Measurements from ENCODE around the gene PLCB4.

PLCB4 gene

DNA sequence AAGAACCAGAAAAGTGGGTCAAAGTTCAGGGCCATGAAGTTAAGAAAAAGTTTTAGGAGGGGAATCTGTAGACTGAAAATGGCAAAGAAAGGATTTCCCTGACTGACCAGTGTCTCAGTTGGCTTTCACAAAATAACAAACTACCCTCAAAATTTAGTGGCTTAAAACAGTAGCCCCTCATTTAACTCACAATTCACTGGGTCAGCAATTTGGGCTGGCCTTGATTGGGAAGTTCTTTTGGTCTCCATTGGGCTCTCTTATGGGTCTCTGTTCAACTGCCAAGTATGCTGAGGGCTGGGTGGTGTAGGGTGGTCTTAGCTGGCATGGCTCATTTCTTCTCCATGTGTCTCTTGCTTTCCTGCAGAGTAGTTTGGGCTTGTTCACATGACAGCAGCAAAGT lies 161.5 kb downstream of the PLCB4 start:
- DNase-seq = no peak

DNA sequence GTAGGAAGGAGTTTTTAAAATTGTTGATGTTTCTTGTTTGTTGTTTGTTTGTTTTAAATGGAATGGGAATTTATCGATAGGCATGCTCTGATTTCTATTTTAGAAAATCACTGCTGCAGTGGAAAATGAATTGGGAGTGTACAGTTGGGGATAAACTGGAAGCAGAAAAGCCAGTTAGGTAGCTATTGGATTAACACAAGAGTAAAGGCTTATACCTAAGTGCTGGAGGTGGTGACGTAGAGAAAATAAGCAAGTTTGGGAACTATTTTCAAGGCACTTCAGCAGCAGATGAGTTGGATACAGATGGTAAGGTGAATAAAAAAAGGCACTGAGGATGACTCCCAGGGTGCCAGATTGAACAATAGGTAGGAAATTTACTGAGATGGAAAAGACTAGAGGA lies 164.9 kb downstream of the PLCB4 start:
- no peak for DNase-seq

DNA sequence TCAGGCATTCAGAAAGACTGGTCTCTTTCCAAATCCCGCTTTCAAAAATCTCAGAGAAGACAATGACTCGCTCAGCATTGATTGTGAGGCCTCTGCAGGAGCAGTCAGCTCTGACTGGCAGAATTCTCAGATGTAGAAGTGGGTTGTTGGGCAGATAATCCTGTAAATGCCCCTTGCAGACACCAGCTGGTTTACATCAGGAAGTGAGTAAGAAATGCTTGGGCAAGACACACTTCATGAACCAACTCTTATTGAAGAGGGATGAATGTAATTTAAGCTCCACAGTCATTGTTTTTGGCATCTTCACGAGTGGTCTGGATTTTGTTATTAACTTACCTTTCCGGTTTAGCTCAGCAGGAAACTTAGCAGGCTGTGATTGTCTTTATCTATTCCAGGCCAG lies 166.6 kb downstream of the PLCB4 start:
- DNase-seq = no peak

DNA sequence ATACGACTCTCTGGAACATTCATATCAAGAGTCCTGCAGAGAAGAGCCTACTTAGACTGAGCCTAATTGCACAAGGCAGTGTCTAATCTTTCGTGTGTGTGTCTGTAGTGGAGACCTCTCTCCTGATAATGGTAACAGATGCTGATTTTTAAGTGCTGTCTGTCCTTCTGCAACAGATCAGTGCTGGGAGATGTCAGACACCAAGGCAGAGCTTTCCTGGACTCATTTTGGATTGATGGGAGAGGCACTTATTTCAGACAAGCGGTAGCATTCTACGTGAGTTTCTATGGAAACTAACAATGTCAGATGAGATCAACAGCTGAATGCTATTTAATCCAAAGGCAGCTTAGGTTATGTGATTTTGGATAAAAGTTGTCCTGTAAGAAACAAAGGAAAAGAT lies 167.6 kb downstream of the PLCB4 start:
- no peak for DNase-seq

DNA sequence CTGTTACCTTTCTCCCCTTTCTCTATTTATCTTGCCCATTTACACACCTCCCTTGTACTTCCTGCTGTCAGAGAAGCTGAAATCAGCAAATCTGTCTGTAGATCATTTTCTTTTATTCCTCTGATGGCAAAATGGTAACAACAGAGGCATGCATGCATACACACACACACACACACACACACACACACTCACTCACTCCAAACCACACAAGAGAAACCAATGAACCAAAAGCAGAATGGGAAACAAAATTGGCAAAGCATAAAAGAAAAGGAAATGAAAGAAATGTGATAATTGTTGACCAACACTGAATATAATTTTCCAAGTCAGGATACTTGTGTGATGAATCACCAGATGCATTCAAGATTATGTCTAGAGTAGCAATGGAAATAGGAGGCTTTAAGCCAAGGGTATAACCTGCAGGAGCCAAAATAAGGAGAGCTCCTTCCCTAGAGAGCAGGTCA lies 172.4 kb downstream of the PLCB4 start:
- no peak for DNase-seq

DNA sequence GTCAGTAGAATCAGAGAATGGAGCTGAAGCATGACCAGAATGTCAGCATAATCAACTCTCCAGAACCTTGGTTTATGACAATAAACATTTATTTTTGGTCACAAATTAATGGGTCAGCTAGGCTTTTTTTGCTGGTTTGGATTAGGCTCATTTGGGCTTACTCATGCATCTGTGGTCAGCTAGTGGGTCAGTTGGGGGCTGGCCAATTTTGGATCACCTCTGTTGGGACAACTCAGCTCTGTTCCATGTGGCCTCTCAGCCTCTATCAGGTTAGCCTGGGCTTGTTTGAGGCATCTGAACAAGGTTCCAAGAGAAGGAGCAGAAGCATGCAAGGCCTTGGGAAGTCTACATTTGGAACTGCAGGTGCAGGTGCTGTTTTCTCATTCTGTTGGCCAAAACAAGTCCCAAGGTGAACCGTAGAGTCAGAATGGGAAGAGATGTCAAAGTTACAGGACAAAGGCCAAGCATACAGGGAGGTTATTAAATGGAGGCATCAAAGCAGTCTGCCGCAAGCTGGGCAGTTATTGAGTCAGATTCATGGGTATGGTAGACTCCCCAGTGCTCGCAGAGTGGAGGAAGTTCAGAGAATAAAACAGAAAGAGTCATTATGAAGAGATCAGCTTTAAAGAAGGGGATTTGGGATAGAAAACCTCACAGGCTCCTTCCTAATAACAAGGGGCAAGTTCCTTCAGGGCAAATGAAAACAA lies 173.0 kb downstream of the PLCB4 start:
- no peak for DNase-seq

DNA sequence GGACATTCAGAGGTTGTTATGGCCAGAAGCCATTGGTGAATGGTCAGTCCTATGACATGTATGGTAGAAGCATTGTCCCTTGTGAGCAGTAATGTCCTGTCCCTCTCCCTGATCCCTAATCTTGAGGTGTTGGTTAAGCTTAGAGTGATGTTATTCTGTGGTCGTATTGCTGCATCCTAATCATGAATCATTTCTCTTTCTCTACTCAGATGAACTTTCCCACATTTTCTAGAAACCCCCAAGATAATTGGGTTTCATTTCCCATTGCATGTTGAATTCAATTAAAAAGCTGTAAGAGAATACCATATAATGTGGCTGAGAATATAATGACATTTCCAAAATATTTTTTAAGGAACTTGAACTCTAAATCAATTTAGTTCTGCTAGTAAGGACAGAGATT lies 175.1 kb downstream of the PLCB4 start:
- no peak for DNase-seq

DNA sequence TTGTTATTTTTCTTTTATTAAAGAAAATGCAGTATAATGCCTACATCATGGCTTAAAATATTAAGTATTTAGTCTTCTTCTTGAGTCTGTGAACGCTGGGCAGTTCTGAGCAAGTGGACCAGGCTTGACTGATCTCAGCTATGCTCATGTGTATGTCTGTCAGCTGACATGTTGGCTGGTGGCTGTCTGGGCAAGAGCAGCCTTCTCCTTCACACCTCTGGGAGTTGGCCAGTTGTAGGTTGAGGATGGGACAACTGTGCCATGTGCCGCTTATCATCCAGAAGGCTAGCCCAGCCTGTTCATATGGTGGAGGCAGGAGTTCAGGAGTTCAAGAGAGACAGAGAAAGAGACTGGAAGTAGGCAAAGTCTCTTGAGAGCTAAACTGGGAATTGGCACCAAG lies 175.9 kb downstream of the PLCB4 start:
- no peak for DNase-seq

DNA sequence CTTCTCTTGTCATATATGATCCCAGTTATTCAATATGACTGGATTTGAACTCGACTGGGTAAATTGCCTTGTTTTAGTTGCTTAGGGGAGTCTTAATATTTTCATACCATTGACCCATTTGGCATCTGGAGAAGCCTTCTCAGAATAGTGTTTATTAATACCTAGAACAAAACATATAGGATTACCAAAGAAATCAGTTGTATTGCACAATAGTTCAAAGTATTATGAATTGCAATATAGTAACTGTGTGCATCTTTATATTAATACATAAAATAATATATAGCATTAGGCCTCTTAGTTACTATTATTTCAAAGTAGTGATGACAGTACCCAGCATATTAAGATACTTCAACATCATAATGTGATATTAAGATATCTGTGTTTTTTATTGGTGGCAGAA lies 177.8 kb downstream of the PLCB4 start:
- no peak for DNase-seq

DNA sequence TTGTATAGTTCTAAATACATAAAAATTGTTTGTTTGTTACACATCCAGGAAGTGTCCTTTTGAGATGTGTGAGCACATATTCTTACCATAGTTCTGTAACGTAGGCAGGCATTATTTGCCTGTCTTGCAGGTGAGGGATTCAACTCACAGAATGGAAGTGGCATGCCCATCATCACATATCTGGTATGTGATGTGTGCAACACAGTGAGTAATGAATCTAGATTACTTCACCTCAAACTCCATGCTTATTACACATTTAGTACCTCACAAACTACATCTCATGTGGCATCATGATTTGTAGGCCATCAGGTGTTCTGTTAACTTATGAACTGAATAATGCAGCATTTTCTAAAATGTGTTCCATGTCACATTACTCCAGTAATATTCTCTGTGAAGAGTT lies 181.6 kb downstream of the PLCB4 start:
- DNase-seq = no peak

DNA sequence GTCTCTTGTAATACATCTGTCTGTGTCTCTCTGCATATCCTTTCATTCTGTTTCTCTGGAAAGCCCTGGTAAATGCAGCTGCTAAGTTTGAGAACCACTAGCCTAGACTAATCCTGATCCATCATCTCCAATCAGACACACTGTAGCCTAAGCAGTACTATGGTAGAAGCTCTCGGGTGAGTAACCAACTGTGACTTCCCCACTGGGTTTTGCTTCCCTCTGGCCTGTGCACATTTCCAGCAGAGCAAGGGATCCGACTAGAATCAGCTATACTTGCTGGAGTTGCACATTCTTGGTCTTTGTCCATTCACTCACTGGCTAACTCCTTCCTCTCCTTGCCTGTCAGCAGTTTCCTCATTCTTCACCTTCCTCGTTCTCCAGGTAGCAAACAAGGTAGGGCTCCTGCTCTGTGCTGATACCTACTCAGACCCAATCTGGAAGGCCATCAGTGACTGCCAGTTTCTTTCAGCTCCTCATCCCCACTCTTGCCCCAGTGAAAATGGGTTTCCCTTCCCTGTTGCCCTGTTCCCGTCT lies 184.2 kb downstream of the PLCB4 start:
- no peak for DNase-seq

DNA sequence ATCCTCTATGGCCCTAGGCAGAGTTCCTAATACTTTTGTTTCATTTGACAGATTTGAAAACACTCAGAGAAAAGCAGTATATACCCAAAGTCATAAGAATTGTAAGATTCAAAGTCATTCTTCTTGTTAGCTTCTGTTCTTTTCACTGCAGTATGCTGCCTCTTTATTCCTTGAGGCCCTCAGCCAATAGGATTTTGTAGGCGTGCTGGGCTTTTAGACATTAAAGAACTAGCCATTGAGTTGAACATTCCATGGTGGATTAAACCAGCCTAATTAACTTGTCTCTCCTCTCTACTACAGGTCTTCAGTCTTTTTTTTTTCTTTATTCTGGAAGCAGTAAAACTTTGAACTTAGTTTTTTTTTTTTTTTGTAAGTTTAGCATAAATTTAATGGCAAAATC lies 186.3 kb downstream of the PLCB4 start:
- no peak for DNase-seq

DNA sequence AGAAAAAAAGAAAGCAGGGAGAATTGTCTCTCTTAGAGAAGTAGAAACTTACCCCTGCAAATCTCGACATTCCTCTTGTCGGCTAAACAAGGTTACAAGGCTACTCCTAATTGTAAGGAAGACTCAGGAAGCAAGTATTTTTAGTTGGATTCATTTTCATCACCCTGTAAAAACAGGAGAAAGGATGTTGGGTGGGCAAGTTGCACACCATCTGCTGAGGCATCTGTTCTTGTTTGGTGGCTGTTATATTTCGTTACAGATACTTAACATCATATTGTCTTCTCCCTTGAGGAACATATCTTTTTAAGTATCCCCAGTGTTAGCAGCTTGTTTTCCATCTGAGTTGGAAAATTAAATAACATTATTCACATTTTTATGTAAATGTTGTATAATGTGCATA lies 187.5 kb downstream of the PLCB4 start:
- DNase-seq = no peak

DNA sequence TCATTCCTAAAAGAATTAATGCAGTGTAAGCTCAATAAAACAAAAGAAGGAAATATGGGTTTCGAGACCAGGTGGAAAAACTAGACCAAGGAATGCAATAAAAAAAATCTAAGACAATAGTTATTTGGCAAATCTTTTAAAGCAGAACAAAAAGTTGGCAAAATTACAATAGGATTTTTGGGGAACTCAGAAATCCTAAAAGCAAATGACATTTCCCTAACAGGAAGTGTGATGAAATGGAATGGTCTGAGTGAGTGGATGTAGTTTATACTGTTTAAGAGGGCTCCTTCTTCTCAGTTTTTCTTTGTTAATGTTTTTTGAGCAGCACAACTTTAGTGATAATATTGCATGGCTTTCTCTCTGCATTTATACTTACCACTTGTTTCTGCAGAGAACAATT lies 190.0 kb downstream of the PLCB4 start:
- no peak for DNase-seq

DNA sequence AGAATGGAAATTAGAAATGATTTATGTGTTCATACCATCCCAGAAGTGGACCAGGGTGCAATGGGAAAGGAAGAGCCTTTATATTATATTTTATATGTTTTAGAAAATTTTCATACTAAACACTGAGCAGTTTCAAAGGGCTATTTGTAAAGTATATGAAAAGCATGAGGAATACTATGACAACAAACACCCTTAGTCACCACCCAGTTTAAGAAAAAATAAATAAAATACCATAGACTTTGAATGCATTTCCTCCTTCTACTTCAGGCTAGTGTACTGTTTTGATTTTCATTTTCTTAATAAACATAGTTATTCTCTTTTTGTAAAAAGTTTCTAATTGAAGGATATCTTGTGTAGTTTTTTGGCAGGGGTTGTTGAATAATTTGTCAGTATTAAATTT lies 191.1 kb downstream of the PLCB4 start:
- no peak for DNase-seq

DNA sequence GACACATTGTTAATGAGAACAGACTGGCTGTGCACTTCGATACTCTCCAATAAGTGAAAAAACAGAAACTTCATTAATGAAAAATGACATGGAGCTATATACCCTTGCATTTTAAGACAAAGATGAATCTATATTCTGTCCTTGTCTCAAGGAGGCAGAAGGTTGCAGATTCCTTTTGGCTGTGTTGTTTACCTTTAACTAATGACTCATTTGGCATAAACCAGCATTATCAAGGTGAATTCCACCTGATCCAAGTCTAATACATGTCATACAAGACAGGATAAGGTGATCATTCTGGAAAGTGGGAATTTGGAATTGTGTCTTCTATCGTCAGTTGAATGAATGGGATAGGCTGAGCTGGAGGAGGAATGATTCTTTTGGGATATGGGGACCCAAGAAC lies 192.9 kb downstream of the PLCB4 start:
- no peak for DNase-seq

DNA sequence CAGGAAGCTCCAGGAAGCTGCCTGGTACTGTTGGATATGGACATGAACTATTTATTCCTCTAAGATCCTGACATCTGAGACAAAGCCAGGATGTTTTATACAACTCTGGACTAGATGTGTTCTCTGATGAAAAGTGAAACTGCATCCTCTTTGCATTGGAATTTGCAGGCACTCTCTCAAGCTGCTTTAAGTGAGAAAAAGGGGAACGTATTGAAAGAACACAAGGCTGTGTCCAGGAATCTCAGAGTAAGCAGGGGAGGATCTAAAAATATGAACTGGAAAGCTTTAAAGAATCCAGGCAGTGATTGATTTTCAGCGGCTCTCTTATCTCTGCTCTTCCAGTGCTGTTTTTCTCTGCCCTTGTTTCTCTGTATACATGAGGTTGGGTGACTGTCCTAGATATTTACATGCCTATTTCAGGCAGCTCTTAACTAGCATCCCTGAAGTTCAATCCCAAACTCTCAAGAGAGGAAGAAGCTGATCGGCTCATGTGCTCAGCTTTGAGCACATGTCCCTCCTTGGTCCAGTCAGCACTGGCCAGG lies 193.8 kb downstream of the PLCB4 start:
- DNase-seq = no peak

DNA sequence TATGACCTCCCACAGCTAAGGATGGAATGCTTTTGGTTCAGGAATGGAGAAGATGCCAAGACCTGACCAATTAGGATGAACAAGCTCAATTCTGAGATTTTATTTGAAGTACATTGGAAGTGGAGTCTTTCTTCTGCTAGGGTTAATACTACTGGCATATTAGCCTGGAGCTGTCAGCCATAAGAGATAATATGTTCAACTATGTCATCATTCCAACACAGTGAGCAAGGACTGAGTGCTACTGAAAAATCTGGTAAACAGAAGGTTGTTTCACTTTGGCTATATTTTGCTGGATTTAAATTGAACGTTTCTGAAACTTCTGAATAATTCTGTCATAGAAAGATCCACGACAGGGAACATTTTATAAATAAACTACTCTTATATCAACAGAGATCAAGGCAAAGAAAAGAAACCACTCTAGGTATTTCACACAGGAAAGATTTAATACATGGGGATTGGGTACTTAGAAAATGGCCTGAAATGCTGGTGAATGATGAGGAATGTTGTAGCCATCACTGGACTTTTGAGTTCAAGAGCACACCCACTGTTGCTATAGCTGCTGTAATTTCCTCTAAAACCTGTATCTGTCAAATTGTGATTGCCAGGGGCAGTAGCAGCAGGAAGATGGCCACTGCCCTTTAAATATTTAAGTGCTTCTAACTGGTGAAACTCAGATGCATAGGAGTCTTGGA lies 200.5 kb downstream of the PLCB4 start:
- no peak for DNase-seq

DNA sequence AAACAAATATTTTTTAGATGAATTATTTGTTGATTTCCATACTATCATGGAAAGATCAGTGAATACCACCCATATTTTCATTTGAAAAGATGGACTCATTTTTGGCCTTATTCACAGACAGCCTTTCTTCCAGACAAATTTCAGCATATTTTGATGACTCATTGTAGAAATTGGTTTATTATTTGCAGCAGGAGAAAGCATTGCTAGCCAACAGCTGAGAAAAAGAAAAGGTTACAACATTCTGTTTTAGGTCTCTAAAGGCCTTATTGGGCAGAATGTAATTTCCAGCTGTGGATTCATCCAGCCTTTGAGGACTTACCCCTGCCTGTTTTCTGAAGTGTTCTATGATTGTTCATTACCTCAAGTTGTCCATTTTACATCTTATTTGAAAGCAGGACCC lies 201.9 kb downstream of the PLCB4 start:
- DNase-seq = no peak

DNA sequence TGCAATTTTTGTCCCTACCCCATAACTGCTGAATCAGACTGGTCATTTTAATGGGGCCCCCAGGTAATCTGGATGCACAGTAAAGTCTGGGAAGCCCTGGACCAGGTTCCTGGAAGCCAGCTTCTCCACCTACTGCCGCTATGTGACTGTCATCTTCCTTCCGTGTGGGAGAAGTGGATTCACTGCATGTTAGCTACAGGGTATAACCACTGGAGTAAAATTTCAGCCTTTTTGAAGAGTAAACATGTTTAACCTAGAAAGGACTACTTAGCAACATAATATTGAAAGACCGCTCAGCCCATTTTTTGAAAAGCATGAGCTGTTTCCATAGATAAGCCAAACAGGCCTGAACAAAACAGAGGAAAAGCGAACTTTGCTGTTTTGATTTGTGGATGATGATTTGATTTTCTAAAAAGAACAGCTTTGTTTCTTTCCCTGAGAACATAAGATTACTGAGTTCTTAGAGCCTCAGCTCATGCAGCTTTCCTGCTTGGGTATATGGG lies 208.1 kb downstream of the PLCB4 start:
- DNase-seq = no peak

DNA sequence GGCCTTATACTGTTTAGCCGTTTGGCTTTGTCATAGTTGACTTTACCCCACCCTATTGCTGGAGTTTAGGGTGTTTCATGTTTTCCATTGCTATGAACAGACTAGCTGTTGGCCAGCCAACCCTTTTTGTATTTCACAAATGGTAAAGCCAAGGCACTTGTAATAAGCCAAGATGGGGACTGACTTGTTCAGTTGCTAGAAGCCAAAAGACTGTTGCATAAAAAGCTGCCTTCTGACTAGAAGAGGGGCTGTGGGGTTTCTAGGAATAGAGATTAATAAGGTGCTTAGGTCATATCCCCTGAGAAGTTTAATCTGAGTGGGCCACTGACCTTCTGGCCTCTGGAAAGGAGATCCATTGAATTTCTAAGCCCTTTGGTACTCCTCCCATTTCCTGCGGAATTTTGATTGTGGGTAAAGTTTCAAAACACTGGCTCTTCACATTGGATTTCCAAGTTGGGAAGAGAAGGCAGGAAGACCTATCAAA lies 211.1 kb downstream of the PLCB4 start:
- DNase-seq = no peak

DNA sequence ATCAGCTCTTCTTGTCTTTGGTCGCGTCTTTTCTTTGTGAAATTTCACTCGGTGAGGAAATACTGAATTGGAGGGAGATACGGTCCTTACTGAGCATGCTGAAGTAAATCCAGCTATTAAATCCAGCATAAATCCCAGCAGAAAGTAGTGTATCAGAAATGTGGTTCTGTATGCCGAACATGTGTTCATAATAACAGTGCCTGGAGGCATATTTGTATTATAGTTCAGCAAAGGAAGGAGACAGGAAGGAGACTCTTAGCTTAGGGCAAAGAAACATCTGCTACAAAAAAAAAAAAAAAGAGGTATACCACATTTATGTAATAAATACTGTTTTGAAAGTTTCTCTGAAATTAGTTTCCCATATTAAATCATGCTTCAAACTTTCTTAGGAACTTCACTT lies 211.8 kb downstream of the PLCB4 start:
- no peak for DNase-seq

DNA sequence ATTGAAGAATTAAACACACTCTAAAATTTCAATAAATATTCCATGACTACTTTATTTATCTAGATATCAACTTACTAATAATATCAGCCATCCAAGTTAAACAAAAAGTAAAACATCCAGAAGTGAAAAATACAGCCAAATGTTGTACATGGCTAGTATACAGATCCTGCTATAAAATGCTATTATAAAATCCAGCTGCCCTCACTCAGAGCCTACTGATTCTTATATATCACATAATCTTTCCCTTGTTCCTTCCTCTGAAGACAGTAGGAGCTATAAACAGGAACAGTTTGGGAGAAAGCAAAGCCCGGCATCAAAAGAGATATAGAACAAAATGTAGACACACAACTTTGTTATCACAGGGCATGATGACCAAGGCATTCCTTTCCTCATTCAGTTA lies 212.9 kb downstream of the PLCB4 start:
- DNase-seq = no peak

DNA sequence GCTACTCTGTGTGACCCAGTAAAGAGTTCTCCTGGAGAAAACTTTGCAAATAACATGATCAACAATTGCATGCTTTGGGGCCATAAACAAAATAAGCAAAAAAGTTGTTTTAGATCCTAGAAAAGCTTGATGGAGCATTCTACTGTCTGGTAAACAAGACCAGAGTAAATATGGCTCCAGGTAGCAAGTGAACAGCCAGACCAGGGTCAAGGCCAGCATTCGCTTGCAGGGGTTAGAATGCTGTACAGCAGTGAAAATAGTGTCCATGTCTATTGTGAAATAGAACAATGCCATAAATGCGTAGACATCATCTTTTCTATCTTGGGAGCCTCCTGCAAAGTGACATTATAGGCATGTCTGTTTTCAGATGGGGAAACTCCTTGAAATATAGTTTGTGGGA lies 216.7 kb downstream of the PLCB4 start:
- no peak for DNase-seq
